Activated CD8-positive, alpha-beta memory T cell treated with anti-CD3 and anti-CD28 coated beads, Interleukin-2, amount 50 U/mL, for 4 hours (primary cell): Measurements from ENCODE around the gene IFRD1.
A peak's percentile ranks its signal among the peaks of the same experiment; 100 is the strongest.
"Not testable (repeated sequence)": the region's sequence is repeated elsewhere in the genome, so short reads cannot be mapped to it uniquely, and the experiment has no call there.

Source experiments
- DNase-seq: peaks from one replicate; pipeline ENCODE4 v3.0.0-alpha.2; 2020

The IFRD1 gene

DNA sequence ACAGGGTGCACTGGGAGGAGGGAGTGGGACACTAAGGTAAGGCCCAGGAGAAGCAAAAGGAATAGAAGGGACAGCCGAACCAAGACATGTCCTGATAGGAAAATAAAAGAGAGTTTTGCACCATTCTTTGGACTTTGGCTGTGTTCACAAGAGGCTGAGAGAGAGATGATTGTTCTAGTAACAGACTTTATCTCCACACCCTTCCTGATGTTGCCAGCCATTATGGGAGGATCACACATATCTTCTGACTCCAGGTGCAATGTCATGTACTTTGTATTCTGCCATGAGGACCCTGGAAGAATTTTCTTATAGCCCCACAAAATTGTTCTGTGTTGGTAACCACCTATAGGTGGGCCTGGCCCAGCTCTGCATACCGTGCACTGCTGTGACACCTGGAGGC, 41.9 kb downstream of the IFRD1 start:
- DNase-seq: no peak

DNA sequence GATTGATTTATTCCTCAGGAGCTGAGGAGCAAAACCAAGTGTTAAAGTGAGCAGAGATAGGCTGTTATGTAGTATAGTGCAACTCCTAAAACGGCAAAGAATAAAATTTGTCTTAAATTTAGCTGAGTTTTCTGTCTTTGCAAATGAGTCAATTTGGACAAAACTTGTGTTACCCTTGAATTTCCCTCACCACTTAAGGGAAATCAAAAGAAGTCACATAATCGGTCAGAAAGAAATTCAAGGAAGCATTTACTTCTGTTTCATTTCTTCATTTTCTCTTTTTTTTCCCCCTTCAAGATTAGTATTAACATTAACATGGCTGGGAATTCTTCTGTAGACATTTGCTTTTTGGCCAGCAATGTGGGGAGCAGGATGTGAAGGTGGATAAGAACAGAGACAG, 44.4 kb downstream of the IFRD1 start:
- DNase-seq: no peak

DNA sequence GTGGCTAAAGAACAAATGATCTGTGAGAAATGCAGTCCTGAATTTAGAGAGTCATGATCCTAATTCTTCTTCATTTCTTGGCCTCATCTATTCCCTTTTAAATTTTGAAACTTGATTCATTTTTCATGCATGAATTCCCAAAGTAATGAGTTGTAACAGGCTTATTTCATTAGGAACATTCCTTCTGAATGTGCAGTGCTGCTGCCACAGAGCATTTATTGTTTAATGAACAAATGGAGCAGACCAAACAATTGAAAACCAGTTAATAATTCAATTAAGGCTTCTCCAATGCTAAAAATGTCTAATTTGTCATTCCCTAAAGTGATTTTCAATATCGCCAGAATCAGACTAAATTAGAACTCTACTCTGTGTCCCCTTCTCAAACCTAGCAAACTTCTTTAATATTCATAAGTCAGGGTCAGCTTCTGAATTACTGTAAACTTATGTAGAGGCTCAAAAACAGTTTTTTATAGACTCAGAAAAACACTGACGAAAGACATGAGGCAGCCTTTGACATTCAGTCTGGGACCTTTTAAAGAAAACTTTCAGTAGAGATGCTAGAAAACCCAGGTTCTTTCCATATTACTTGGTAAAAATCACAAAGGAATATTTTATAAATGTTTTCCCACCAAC, 45.0 kb downstream of the IFRD1 start:
- no peak for DNase-seq

DNA sequence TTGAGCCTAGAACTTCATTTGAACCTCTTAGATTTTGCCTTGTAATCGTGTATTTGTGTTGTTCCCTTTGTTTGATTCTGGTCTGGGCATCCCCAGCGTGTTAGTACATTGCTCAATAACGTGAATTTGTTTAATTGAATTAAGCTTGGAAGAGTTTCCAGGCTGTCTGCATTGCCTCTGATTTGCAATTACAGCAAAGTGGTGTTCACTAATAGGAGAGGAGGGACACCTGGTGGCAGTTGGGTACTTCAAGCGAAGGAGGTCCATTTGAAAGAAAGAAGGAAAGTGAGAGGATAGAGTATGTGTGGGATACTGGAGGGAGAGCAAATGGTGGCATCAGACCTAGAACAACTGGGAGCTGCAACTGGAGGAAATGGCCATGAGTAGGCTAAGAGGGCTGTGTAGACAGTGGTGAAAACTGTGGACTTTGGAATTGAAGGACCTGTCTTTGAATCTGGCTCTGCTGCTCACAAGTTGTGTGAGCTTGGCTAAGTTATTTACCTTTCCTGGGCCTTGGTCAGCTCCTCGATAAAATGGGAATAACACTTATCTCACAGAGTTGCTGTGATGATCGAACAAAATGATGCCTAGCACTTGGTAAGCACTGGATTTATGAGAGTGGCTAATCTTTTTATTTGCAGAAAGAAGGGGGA, 45.7 kb downstream of the IFRD1 start:
- peak; percentile 25 for DNase-seq

DNA sequence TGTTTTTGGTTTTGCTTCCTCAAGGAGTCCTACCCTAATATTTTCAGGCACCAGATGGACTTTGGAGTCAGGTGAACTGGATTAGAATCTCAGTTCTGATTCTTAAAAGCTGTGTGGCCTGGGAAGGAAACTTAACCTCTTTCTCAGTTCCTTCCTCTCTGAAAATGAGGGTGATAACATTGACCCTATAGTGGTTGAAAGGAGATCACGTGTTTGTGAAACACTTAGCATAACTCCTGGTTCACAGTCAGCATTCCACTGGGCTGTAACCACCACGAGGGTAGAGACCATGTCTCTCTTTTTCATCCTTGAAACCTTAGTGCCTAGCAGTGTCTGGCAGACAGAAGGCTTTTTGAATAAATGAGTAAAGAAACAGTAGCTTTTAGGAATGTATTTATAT, 47.2 kb downstream of the IFRD1 start:
- DNase-seq: no peak

DNA sequence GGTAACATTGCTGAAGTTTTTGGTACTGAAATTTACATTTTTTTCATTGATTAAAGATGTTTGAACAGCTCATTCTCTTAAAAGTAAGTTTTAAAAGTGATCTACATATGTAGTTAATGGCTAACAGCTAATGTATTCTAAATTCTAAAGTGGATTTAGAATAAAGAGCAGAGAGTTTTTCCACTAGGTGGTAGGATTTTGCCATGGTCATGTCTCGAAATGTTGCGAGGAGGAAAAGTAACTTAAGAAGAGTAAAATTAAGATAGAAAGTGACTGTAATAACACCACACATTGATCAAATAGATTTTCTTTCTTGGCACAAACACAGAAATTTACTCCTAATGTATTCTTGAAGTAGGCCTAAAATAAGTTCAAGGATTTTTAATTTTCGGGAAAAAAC, 50.4 kb downstream of the IFRD1 start:
- no peak for DNase-seq

DNA sequence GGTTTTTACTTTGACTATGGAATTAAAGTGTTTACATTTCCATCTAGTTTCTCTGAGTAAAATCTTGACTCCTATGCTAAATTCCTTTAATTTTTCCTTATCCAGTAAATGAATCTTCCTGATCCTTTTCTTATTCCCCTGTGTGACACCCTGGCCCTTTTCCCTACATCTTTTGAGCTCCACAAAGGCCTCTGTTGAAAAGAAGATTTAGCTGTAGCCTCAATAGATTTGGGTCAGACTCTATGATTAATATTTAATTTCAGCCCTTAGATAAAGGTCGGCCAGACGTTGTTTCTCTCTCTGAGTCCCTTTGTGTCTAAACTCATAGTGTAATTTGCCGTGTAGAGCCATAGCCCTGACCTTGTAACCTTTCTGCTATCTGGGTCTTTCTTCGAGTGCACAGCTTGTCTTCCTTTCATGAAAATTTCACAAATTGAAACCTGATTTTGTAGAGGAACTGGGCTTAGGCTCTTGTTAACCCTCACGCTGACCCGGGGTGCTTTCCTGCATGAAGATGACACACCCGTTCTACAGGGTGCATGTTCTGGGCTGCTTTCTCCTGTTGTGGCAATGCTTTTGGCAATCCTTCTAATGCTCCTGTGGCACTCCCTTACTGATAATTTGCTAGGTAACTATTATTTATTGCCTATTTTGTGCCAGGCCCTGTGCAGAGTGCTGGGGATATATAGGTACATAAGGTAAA, 51.7 kb downstream of the IFRD1 start:
- no peak for DNase-seq

DNA sequence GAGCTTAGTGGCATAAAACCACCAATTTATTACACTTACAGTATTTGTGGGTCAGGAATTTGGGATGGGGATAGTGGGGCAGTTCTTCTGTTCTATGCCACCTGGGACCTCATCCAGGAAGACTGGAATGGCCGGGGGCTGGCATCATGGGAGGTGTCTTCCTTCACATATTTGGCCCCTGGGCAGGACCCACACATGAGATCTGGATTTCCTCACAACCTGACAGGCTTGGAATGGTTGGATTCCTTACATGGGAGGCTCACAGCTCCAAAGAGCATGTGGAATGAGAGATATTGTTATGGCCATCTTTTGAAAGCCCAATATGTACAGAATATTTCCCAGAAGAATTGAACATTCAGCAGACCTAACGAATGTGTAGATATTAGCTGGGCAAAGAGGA, 52.4 kb downstream of the IFRD1 start:
- DNase-seq: no peak

DNA sequence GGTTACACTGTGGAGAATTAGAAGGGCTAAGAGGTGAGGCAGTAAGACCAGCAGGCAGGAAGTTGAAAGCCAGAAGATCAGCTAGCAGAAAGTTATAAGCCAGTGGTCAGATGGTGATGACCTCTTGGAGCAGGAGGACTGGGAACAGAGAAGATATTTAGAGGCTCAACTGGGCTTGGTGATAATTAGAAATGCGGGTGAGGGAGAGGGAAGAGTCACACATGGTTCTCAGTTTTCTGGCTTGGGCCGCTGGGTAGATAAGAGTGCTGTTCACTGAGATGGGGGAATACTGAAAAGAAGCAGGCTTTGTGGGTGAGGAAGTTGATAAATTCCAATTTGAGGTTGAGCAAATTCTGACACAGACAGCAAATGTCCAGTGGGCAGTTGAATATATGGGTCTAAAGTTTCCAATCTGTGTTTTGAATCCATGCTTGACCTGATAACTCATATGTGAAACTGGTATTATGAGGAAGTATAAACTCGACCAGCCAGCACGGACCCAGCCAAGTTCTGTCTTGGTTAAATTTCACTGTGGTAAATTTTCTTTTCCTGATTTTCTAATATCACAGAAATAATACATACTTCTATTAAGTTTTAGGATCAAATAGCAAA, 53.2 kb downstream of the IFRD1 start:
- no peak for DNase-seq

DNA sequence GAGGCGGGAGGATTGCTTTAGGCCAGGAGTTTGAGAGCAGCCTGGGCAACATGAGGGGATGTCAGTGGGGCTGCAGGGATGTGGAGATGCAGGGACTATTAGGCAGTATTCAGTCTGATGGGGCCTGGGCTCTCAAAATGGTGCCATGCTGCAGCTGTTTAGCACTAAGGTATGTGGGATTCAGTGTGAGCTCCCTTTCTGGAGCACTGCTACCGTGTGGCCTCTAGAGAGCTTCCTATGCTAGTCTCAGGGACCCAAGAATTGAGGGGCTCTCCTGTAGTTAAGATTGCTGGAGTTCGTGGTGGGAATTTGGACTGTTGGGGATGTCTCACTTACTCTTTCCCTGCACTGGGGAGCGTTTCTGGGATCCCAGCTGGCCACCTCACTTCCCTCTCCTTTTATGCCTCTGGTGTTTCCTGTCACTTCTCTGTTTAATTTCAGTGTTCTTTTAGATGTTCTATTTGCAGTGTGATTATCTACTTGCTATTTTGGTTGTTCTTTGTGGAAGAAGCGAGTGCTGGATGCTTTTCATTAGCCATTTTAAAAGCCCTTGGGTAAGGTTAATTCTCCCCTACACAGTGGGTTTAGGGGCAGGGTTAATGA, 53.9 kb downstream of the IFRD1 start:
- DNase-seq: no peak

DNA sequence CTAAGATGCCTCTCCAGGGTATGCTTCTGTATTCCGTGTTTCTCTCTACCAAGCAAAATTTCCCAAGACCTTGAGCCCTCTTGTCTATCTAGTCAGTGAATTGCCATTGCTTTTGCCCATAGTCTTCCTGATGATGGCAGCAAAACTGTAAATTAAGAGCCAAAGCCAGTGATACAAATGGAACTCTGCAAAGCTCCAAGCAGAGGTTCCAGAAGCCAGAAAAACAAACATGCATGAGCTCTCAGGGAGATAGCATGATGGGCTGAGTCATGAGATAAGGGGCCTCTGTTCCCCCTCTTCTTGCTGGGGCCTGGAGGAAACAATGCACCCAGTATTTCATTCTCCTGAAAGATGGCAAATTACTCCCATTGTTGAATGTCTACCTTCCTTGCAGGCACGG, 55.2 kb downstream of the IFRD1 start:
- no peak for DNase-seq

DNA sequence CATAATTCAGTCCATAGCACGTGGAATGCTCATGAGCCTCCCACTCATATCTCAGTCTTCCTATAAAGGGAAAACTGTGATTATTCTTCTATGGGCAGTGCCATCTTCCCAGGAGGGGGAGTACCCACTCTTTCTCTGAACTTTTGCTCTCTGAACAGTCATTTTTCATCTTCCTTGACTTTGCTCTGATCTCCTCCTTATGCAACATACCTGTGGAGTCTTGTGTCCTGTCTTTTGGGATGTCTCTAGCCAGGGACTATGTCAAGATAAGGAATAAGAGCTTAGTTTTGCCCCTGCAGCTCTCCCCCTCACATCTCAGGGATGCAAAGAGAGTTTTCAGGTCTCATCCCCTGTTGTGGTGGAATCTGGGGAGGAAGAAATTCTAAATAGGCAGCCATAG, 58.1 kb downstream of the IFRD1 start:
- no peak for DNase-seq

DNA sequence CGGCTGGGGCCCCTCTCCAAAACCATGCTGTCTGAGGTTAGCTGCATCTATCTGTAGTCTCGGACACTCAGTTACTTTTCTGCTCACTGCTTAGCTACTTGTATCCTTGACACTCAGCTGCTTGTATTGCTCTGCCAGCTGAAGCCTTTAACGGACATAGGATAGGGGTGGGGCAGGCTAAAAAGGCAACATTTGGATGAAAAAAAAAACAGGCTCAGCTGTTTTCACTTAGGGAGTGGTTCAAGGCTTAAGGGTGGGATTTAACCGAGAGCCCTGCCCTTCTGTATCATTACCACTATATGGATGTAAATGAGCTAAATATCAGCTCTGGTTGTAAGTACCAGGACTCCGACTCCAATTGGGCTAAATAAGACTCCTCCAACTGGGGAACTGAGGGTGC, 59.1 kb downstream of the IFRD1 start:
- DNase-seq: no peak

DNA sequence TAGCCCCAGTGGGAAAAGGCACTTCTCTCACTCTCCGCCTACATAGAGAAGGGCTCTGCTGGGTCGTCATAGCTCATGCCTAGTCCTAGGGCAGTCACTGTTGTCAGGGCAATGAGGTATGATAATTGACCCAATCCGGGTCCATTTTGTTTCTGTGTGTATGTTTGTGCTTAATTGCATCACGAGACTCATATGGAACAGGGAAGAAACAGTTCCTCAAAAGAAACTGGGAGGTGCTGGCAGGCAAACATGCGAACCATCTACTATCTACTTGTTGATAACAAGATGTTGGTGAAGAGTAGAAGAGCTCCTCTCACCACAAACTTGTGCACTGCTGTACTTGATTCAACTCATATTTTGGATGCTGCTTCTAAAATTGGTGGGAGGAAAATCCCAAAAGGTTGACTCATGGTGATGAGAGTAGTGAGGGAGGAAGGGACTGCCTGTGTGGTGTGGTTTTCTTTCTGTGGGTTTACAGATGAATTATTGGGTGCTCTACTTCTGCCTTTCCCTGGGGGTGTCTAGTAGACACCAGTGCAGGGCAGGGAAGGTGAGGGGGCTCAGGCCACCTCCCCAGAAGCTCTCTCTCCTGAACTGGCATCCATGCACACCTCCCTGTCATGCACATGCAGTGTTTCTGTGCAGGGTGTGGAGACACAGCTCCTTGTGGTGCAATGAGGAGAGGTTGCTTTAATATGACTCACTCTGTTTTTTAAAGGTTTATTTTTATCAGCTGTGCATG, 59.9 kb downstream of the IFRD1 start:
- no peak for DNase-seq

DNA sequence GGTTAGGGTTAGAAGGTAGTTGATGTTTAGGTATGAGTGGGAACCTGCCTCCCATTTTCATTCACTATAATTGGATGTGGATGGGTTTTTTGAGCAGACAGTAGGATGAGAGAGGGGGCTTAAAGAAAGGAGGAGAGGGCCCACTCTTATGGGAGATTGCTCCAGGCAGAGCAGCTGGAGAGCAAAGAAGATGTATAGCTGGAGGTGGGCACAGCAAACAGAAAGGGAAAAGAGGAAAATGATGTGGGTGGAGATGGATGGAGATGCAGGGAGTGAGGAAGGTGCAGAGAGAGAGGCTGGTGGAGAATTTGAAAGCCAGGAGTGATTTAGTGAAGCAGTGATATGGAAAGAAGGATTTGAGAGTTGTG, 60.5 kb downstream of the IFRD1 start:
- DNase-seq: no peak

DNA sequence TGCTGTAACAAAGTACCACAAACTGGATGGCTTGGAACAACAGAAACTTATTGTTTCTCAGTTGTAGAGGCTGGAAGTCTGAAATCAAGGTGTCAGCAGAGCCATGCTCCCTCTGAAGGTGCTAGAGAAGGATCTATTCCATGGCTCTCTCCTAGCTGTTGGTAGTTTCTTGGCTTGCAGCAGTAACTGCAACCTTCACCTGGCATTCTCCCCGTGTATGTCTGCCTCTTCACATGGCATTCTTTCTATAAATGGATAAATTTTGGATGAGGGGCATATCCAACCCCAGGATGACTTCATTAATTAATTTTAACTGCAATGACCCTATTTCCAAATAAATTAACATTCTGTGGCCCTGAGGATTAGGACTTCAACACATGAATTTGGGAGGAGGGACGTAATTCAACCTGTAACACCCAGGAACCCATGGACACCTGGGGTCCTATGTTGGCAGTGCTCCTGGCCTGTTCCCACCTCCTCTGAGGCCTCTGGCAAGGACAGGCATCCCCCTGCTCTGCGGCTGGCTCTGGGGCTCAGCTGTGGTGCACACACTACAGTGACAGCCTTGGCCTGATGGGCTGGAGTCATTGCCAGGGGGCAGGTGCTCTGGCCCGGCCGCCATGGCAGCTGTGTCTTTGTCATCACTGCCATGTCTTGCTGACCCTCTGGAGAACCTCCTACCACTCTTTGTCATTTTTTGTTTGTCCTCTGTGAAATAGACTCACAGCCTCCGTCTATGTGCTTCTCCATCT, 61.4 kb downstream of the IFRD1 start:
- no peak for DNase-seq

DNA sequence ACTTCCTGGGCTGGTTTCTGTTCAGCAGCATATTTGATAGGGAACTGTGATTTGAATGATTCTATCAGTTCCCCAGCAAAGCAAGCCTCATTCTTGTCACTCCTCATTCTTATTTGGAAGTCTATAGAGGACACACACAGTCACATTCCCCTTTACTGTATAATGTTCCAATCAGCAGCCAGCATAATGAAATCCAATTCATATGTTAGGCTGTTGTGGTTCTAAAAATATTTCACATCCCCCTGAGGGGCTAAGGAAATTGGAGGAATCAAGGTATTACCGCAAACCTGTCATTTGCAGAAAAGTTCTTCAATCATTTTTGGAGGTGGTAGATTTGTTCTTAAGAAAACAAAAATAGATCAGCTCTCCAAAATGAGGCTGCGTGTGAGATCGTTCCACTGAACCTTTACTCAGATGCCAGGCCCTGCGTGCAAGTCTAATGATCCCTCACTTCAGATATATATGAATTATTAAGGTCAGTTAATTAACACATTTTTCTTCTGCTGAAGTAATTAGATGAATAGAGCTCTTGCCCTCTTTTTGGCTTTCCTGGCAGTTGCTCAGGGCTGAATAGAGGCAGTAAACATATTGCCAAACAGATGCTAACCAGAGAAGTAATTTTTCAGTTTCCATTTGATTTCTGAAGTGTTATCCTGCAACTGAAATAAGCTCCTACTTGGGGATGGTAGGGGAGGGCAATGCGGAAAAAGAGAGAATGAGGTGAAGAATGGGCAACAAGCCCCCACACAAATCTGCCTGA, 62.4 kb downstream of the IFRD1 start:
- no peak for DNase-seq

DNA sequence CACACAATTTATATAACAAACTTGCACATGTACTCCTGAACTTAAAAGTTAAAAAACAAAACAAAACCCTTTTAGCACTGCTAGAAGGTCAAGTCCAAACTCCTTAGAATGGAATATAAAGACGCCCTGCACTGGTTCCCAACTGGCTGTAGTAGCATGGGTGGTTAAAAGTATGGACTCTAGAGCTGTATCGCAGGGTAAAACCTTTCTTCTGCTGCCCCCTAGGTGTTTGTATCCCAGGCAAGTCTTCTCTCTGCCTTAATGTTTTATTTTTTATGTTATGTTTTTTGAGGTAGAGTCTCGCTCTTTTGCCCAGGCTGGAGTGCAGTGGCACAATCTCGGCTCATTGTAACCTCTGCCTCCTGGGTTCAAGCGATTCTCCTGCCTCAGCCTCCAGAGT, 65.7 kb downstream of the IFRD1 start:
- DNase-seq: no peak

DNA sequence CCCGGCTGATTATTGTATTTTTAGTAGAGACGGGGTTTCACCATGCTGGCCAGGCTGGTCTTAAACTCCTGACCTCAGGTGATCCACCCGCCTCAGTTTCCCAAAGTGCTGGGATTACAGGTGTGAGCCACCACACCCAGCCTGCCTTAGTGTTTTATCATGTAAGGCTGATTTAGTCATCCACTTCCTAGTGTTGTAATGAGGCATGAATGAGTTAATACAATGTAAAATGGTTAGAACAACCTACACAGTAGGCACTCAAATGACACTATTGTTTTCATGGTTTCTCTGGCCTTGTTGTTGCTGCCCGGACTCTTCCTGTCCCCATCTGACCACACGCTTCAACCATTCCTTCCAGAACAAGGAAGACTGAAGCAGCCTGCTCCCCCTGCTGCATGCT, 66.2 kb downstream of the IFRD1 start:
- DNase-seq: not testable (repeated sequence)

DNA sequence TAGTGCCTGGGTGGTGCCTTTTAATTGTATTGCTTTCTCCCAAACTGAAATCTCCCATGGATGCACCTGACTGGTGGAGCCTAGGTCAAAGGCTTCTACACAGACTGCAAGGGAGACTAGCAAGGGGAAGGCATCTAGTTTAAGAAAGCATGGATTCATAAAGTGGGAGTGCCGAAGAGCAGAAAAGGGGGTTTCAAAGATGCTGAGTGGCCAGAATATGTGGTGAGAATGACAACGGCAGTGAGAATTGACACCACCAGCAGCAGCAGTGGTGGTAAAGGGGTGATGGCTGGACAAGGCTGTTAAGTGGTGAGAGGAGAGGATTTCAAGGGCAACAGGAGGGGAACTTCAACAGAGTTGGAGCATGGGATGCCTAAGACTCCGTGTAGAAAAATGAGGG, 67.2 kb downstream of the IFRD1 start:
- DNase-seq: no peak

DNA sequence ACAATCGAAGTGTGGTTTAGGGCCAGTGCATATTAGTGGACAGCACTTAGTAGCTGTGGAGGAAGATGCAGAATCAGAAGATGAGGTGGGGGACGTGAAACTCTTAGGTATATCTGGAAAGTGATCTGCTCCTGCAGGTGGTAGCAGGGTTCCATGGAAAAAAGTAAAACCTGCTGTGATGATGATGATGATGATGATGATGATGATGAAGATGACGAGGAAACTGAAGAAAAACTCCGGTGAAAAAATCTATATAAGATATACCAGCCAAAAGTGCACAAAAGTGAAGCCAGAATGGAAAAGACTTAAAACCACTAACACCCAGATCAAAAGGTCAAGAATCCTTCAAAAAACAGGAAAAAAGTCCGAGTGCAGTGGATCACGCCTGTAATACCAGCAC, 70.5 kb downstream of the IFRD1 start:
- no peak for DNase-seq

DNA sequence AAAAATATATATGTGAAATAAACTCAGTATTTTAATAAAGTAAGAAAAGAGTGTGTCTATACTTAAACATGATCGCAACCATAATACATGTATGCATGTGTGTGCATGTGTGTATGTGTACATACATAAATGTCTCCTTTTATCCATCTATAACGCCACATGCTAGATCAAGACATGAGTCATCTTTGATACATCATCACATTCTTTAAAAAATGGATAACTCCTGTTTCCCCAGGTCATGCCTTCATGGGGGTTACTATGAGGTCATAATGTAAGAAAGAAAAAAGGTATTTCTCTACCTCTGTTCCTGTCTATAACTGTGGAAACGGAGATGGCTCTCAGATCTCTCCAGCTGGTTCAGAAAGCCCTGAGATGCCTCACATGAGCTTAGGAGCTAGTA, 71.7 kb downstream of the IFRD1 start:
- DNase-seq: no peak
